Spleen (tissue), 11 donors: Measurements from ENCODE around the gene TOPORS. TPM values are rescaled to one million over a fixed set of nuclear protein-coding genes. Genes with fewer than 3 reads are reported as not detected.

Experiments
- DNase-seq: peaks from one replicate; pipeline ENCODE4 v3.0.0-alpha.2; 2020
- H3K27ac ChIP-seq, 8 donors: fragments of 200-600 bp; sonication (generic) in 7 of 8; 1 replicate in 4 of 8; 2 replicates in 4 of 8; pipeline versions ENCODE4 v1.5.0 to v1.8.0; 2016 to 2021; ENCODE audit warnings: inconsistent platforms in 4 of 8, mild to moderate bottlenecking in 4 of 8, moderate library complexity in 1 of 8
- H3K27me3 ChIP-seq, 7 donors: fragments of 200-600 bp; sonication (generic) in 6 of 7; replicated peaks in 1 of 7; 1 replicate in 4 of 7; 2 replicates in 3 of 7; pipeline versions ENCODE4 v1.5.0 to v1.8.0; 2016 to 2021; ENCODE audit warnings: inconsistent platforms in 3 of 7, mild to moderate bottlenecking in 1 of 7
- H3K36me3 ChIP-seq, 6 donors: fragments of 200-600 bp; sonication (generic) in 5 of 6; 1 replicate in 4 of 6; 2 replicates in 2 of 6; pipeline versions ENCODE4 v1.5.0 to v1.8.0; 2016 to 2021; ENCODE audit warnings: inconsistent platforms in 2 of 6
- H3K4me1 ChIP-seq, 6 donors: fragments of 200-600 bp; sonication (generic) in 5 of 6; 1 replicate in 3 of 6; 2 replicates in 3 of 6; pipeline versions ENCODE4 v1.5.0 to v1.8.0; 2016 to 2021; ENCODE audit warnings: inconsistent platforms in 3 of 6
- H3K4me3 ChIP-seq, 8 donors: fragments of 200-600 bp; sonication (generic) in 7 of 8; 1 replicate in 4 of 8; 2 replicates in 4 of 8; pipeline versions ENCODE4 v1.5.0 to v1.8.0; 2016 to 2021; ENCODE audit warnings: inconsistent platforms in 4 of 8, mild to moderate bottlenecking in 4 of 8, moderate library complexity in 2 of 8
- H3K9me3 ChIP-seq, 8 donors: fragments of 200-600 bp; sonication (generic) in 7 of 8; 1 replicate in 4 of 8; 2 replicates in 4 of 8; pipeline versions ENCODE4 v1.5.0 to v1.8.0; 2016 to 2021; ENCODE audit warnings: inconsistent platforms in 4 of 8
- POLR2A ChIP-seq, 3 donors: fragments of 450-650 bp; IDR thresholded peaks; one replicate each; pipeline ENCODE4 v1.5.1; 2017; ENCODE audit warnings: antibody characterized with exemption in 3 of 3, mild to moderate bottlenecking in 1 of 3
- POLR2AphosphoS5 ChIP-seq, 3 donors: sonication (generic); formaldehyde crosslinking; IDR thresholded peaks; one replicate each; pipeline ENCODE4 v1.5.1; 2017; ENCODE audit warnings: antibody characterized with exemption in 3 of 3
- WGBS, 5 donors: extraction: QIAGEN DNeasy Blood & Tissue Kit in 3 of 5; methylation state at CpG; one replicate each; pipeline versions ENCODE4 v1.1.5 to v1.1.7; 2013 to 2018; 5-methylcytosine and 5-hydroxymethylcytosine counted together
- intact Hi-C: fragments of 100-400 bp; cut with DNase I; formaldehyde crosslinking; loops from one replicate; pipeline ENCODE4 v1.15.0; 2023; ENCODE audit warnings: low total_unique reads
- polyA plus RNA-seq, 3 donors: library from polyadenylated mRNA; stranded (reverse); fragments of 200-250 nt; gene quantifications; one replicate each; pipeline ENCODE4 v1.2.1, GENCODE V29; 2013
- total RNA-seq, 7 donors: library from RNA; depleted of rRNA in 3 of 7; stranded (reverse); fragments of >200 nt in 3 of 7; fragmentation: NEBNext Ultra II Directional in 4 of 7; extraction: Animal tissue kit (Norgen Biotek cat#: 25700) in 4 of 7; gene quantifications; one replicate each; pipeline versions ENCODE4 v1.1.0 to v1.2.1, GENCODE V29; 2016 to 2021
- TF ChIP-seq, protein P1 (sequence below), 11 experiments: fragments of 200-600 bp in 7 of 11; fragments of 450-650 bp in 4 of 11; sonication (generic) in 4 of 11; IDR thresholded peaks in 8 of 11; conservative IDR thresholded peaks in 3 of 11; 1 replicate in 7 of 11; 2 replicates in 4 of 11; pipeline versions ENCODE4 v1.4.0 to v1.8.0; 2016 to 2021; ENCODE audit warnings: antibody characterized with exemption in 11 of 11, inconsistent platforms in 4 of 11, mild to moderate bottlenecking in 1 of 11
- donor health status: healthy with polysubstance abuse.
- donor health status: DM: no; HTN: no; CAD: no; lungs with moderate emphysema.
- donor health status: DM: no; HTN: no; CAD: no.
- donor health status: Bipolar disorder and iron deficiency.
- donor health status: healthy.
- donor health status: DM: no; HTN: no; CAD: no.
- donor health status: DM: yes; HTN: yes; CAD: no.

Gene TOPORS
- total and polyA plus RNA-seq, 10 donors = 5.2 to 28.7 (median 15.8) TPM

DNA sequence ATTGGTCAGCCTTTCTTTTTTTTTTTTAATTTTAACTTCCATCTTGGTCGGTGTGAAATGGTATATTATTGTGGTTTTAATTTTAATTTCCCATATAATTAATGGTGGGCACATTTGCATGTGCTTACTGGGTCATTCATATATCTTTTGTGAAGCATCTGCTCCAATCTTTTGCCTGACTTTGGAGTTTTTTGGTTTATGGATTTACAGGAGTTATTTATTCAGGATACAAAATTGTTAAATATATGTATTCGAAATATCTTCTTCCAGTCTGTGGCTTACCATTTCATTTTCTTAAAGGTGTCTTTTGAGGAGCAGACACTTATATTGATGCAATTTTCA, 25.7 kb downstream of the TOPORS start:
- H3K27me3 ChIP-seq = no peaks in the 10 kb centered on the region
- no peak for DNase-seq
- H3K27ac ChIP-seq = peak overlapping the region; percentile 79 to 94 (median 91)
- H3K4me3 ChIP-seq = peak overlapping the region; percentile 60 to 90 (median 82)
- peaks cover 0 to 3% (median 0%) of the 10 kb centered on the region in 8 donors for H3K9me3 ChIP-seq
- no peaks in the 10 kb centered on the region for H3K36me3 ChIP-seq
- H3K4me1 ChIP-seq = peaks cover 25 to 56% (median 36%) of the 10 kb centered on the region in 6 donors
- WGBS, 5 donors = 12 to 15% (median 15%) methylated on average over 2 of the region's 2 CpGs
- intact Hi-C loops = no loop called here
- TF ChIP-seq POLR2A (IDR thresholded peaks at IDR 0.05) (no peak), POLR2AphosphoS5 (IDR thresholded peaks at IDR 0.05) (no peak)
- TF ChIP-seq, protein P1, sequence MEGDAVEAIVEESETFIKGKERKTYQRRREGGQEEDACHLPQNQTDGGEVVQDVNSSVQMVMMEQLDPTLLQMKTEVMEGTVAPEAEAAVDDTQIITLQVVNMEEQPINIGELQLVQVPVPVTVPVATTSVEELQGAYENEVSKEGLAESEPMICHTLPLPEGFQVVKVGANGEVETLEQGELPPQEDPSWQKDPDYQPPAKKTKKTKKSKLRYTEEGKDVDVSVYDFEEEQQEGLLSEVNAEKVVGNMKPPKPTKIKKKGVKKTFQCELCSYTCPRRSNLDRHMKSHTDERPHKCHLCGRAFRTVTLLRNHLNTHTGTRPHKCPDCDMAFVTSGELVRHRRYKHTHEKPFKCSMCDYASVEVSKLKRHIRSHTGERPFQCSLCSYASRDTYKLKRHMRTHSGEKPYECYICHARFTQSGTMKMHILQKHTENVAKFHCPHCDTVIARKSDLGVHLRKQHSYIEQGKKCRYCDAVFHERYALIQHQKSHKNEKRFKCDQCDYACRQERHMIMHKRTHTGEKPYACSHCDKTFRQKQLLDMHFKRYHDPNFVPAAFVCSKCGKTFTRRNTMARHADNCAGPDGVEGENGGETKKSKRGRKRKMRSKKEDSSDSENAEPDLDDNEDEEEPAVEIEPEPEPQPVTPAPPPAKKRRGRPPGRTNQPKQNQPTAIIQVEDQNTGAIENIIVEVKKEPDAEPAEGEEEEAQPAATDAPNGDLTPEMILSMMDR (IDR thresholded peaks at IDR 0.05 in 8 of 11, conservative IDR thresholded peaks at IDR 0.05 in 3 of 11) = peak in 2 of 11 experiments; percentile 0 to 12

DNA sequence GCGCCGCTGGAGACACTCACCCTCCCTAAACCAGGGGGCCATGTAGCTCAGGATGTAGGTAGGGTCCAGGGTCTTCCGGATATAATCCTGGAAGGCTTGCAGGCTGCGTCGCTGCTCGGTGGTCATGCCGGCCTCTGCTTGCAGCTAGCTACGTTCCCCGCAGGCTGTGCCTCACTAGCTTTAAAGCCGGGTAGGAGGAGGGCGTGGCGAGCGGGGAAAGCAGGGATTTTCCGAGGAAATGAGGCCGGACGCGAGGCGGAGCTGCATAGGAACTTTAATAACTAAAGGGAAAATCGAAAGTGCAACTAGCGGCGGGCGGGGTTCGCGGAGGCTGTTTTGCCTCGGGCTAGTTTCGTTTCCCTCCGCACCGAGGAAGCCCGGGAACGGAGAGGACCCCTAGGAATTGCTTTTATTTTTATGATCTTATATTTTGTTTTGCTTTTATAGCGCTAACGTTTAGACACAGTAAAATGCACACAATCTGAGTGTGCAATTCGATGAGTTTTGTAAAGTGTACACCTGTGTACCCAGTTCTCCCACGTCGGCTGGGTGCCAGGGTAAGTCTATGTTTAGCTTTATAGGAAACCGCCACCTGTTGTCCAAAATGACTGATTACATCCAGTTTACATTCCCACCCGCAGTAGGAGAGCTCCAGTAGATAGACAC, 26.2 kb downstream of the TOPORS start, which contains the start of gene RIGI:
Gene RIGI (minus strand): TSS at position 156 of the 666 bp plus-strand sequence. CDS start 30 bp downstream, at position 126.
- DNase-seq = peak; percentile 95
- Histone ChIP-seq H3K27me3 (no peaks in the 10 kb centered on the region), H3K4me3 (peak within 1 kb of the TSS; percentile 60 to 90 (median 82)), H3K27ac (peak within 1 kb of the TSS; percentile 79 to 94 (median 91)), H3K9me3 (peaks cover 0 to 3% (median 0%) of the 10 kb centered on the region in 8 donors), H3K36me3 (no peaks in the 10 kb centered on the region), H3K4me1 (peaks cover 25 to 61% (median 36%) of the 10 kb centered on the region in 6 donors)
- 0 to 1% (median 0%) methylated on average over 37 of the region's 37 CpGs for WGBS, 5 donors
- TF ChIP-seq, protein P1 (IDR thresholded peaks at IDR 0.05 in 8 of 11, conservative IDR thresholded peaks at IDR 0.05 in 3 of 11) = peak in 9 of 11 experiments; percentile 13 to 60 (median 51)
- peak; percentile 89 to 98 (median 90) for TF ChIP-seq POLR2AphosphoS5 (IDR thresholded peaks at IDR 0.05)
- TF ChIP-seq POLR2A (IDR thresholded peaks at IDR 0.05) = peak in 1 of 3 donors; percentile 84
- intact Hi-C loops = no loop called here

DNA sequence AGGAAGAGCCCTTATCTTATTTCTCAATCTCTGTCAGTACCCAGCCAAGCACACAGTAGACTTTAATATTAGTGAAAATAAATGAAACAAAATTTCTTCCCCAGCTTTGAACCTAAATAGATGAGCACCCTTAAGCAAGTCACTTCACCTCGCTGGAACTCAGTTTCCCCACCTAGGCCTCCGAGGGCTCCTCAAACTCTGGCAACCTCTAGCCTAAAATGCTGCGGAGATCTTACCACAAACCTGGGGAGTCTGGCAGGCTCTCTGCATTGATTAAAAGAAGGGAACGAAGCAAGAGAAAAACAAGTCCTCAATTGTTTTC, 26.7 kb downstream of the TOPORS start:
- peaks cover 0 to under 1% (median 0%) of the 10 kb centered on the region in 8 donors for H3K9me3 ChIP-seq
- TF ChIP-seq POLR2A (IDR thresholded peaks at IDR 0.05) (no peak), POLR2AphosphoS5 (IDR thresholded peaks at IDR 0.05) (no peak)
- TF ChIP-seq, protein P1 (IDR thresholded peaks at IDR 0.05 in 8 of 11, conservative IDR thresholded peaks at IDR 0.05 in 3 of 11) = no peak
- no peaks in the 10 kb centered on the region for H3K36me3 ChIP-seq
- DNase-seq = no peak
- no peaks in the 10 kb centered on the region for H3K27me3 ChIP-seq
- H3K27ac ChIP-seq = peak overlapping the region; percentile 79 to 94 (median 91)
- peak overlapping the region; percentile 60 to 90 (median 82) for H3K4me3 ChIP-seq
- intact Hi-C loops = no loop called here
- peaks cover 25 to 63% (median 36%) of the 10 kb centered on the region in 6 donors for H3K4me1 ChIP-seq
- 0 to 3% (median 1%) methylated on average over 4 of the region's 4 CpGs for WGBS, 5 donors
